NOMO-1 treated with dmso at 0.1 percent for 144 hours (cell line): ENCODE data around the gene ZFAND3.

Experiments used
- DNase-seq: peaks from one replicate; lab custom pipeline; 2025; ENCODE audit not compliant: unreplicated experiment; lab: John Stamatoyannopoulos, UW

Gene ZFAND3

GRCh38 chr6:38163186-38164130 lies 343.9 kb downstream of the ZFAND3 start:
- no peak for DNase-seq

- DNase-seq, result no peak
These were observed 344.6 kb downstream of the ZFAND3 start for GRCh38 chr6:38164131-38164481.

DNA sequence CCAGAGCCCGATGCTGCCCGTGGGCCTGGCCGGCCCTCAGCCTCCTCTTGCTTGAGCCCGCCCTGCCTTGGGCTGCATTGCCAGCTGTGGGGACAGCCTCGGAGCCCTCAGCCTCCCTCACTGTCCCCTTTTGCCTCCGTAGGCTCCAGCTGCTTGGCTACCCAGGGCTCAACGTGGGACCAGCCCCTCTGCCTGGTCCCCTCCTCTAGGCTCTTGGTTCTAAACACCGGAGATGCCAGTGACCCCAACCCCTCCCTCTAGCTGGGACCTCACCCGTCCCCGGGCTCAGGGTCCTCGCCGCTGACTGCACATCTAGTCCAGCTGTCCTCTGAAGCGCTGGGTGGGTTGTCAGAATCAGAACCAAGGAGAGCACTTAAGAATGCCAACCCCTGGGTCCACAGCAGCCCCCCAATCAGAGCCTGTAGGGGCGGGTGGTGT lies 345.2 kb downstream of the ZFAND3 start:
- DNase-seq, result no peak

DNA sequence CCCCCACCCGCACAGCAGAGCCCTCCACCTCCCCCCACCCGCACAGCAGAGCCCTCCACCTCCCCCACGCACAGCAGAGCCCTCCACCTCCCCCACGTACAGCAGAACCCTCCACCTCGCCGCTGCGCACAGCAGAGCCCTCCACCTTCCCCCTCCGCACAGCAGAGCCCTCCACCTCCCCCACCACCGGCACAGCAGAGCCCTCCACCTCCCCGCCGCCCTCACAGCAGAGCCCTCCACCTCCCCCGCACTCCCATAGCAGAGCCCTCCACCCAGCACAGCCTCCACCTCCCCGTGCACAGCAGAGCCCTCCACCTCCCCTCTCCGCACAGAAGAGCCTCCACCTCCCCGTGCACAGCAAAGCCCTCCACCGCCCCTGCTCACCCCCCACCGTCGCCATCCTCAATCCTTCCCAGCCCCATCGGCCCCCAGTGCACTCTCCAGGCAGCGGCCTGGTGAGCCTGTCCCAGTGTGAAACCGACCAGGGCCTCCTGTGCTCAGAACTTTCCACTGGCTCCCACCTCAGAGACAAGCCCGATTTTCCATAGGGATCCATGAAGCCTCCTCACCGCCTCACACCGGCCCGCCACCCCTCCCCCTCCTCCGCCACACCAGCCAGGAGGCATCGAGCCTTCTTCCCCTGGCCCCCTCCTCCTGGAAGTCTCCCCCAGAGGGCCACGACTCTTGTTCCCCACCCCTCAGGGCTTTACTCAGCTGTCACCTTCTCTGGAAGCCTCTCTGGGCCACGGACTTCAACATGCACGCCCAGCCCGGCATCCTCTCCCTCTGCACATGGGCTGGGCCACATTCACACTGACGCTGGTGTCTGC lies 347.1 kb downstream of the ZFAND3 start:
- DNase-seq, result no peak

- DNase-seq, result no peak
These were observed 348.1 kb downstream of the ZFAND3 start for GRCh38 chr6:38167598-38167997.

DNA sequence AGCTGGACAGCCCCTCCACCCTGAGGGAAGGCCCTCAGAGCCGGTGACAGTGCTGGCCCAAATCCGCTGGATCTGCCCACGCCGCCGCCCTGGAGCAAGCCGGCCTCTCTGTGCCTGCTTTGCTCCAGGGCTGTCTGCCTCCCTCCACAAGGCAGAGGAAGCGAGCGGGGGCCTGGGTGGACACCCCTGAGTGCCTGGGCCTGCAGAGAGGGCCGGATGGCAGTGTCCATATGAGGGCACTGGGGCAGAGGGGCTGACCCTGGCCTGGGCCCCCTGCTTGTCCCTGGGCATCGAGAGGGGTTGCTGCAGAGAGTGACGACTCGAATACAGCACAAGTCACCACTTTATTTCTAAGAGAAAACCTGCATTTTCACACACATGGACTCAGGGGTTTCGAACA lies 348.6 kb downstream of the ZFAND3 start:
- no peak for DNase-seq

DNA sequence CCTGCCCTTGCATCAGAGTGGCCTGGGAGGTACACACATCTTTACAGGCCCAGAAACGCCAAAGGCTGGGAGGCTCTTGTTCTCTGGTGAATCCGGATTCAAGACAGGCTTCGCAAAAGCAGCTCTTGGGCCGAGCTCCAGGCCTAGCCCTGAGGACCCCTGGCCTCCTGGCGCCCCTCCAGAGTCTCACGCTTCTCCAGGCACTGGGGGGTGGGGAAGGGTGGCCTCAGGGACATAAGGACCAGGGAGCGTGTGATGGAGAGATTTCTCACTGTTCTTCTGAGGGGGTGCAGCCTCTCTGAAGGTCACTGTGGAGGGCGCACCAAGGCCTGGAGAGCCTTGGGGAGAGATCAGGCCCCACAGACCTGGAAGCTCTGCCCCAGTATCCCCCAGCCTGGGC lies 349.2 kb downstream of the ZFAND3 start:
- no peak for DNase-seq

DNA sequence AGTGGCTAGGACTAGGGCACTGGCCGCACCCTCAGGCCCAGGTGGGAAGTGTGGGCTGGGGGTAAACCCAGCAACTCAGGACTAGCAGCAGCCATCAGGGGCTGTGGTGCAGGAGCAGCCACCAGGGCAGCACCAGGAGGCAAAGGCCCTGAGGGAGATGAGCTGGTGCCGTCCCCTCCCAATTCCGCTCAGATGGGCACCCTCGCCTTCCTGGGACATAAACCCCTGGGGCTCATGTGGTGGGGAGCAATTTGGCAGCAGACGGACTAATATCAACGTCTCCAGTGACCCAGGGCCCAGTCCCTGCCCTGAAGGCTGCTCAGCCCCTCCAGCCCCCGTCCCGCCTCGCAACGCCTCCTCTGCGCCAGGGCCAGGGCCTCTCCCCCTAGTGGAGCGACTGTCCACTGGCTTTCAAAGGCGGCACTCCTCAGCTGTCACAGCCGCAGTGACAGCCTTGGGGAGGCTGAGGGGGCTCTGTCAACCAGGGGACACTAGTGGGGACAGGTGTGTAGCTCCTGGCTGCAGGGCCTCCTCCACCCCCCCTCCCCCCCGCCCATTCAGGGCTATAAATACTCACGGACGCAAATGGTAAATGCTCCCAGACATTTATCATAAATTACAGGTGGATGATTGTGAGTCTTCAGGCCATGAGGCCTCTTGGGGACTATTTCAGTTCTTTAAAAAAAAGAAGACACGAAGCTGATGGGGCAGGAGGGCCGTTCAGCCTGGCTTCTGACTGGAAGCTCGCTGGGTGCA lies 349.9 kb downstream of the ZFAND3 start:
- DNase-seq, result no peak

DNA sequence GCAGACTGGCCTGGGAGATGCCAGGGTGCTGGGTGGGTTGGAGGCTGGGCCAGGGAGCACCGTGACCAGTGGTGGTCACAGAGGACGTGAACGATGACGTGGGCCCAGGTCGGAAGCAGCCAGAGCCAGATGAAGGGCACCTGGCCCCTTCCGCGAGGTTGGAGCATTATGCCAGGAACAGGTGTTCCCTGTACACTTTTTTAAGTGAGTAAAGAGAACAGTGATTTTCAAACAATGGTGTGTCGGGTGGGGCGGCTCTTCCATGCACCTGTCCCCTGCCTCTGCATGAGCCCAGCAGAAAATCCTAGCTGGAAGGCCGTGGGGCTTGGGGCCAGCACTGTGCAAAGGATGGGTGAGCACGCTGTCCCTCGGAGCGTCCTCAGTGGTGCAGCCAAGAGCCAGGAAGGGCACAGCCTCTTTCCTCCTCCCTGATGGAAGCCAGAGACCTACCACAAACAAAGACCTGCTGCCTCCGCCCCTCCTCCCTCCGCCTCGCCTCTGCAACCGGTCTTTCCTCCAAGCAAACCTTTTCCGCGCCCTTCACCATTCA lies 350.5 kb downstream of the ZFAND3 start:
- DNase-seq, result no peak

- DNase-seq, result no peak
These were observed 351.3 kb downstream of the ZFAND3 start for GRCh38 chr6:38170666-38171355.

GRCh38 chr6:38171997-38172738 lies 352.6 kb downstream of the ZFAND3 start:
- no peak for DNase-seq

- no peak for DNase-seq
These were observed 353.3 kb downstream of the ZFAND3 start for GRCh38 chr6:38172739-38173410.

GRCh38 chr6:38173909-38174308 lies 354.4 kb downstream of the ZFAND3 start:
- DNase-seq, result no peak

GRCh38 chr6:38174315-38174714 lies 354.8 kb downstream of the ZFAND3 start:
- DNase-seq, result no peak

DNA sequence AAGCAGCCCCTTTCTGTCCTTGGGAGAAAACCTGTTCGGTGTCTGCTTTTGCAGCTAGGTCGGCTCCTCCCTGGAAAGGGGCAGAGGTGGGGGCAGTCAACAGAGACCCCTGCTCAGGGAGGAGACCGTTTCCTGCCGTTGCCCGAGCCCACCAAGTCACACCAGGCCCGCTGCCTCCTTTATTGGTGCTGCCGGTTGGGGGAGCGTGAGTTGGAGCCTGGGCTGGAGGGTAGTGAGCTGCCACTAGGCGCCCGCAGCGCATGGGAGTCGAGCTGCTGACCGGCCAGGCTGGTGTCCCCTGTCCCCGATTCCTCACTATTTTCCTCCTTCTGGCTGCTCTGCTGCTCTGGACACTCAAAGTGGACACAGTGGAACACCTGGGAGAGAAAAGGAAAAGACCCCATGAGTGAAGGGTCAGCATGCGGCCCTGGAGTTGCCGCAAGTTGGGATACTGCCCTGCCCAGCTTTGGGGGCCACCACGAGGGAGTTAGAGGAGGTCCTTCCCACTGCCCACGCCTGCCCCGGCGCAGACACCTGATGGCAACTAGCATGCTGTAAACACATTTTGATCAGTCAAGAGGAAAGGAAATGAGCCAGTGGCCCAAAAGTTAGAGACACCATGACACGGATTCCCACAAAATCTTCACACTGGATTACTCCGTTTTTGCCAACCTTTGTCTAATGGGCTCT lies 355.4 kb downstream of the ZFAND3 start:
- no peak for DNase-seq

GRCh38 chr6:38175786-38176185 lies 356.3 kb downstream of the ZFAND3 start:
- DNase-seq, result no peak

DNA sequence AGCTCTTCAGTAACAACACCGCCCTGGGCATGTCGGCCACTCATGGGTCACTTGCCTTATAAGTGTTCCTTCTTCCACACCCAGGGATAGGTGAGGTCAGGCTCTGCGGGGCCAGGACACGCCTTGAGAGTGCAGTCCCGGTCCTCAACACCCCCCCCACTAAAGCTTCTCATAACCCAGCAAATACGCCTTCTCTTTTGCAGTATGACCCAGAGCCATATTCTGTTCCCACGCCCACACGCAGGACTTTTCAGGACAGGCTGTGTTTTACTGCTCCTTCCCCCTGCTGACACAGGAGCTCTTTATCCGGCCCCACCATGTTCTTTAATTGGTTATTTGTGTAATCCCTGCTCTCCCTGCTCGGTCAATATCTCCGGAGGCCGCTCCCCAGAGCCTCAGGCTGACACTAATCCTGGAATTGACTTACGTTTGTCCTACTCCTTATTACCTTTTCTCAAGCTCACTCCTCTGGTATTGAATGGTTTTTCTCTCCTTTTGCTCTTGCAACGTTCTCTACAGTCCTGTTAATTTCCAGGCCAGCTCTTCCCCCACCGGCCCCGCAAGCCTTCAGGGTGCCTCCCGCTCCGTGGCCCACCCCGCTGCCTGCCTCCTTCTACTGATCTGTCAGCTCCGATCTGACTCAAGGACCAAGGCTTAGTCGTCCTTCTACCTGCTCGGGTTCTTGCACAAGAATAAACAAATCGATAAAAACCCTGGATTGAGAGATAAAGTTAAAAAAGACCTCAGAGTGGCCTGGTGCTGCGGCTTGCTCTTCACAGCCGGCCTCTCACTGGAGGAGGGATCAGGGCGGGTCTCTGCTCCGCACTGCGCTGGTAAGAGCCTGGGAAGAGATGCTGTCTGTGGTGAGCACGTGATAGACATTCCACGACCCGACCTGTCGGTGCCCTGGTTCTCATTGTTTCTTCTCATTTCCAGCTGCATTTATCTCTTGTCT lies 357.5 kb downstream of the ZFAND3 start:
- no peak for DNase-seq
